Measurements from ENCODE around the gene LPP.
A peak's percentile ranks its signal among the peaks of the same experiment; 100 is the strongest.

The LPP gene

DNA sequence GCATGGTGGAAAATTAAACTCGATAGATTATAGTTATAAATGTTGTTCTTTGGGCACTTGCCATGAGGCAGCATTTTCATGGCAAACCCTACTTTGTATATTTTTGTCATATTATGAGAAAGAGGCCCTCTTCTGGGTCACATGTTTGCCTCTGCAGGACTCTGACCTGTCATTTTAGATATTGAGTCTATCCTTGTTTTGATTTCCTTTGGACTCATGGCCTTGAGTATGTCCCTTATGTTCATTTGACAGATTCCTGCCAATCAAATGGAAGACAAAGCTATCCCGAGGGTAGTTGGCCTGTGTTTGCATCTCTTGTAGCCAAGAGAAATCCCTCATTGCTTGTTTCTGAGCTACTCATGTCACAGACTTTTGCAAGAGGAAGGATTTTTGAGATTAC is 226.3 kb downstream of the LPP start:
- DNase-seq, result no peak

GRCh38 chr3:188380722-188381121 is 226.8 kb downstream of the LPP start:
- DNase-seq, result no peak

DNA sequence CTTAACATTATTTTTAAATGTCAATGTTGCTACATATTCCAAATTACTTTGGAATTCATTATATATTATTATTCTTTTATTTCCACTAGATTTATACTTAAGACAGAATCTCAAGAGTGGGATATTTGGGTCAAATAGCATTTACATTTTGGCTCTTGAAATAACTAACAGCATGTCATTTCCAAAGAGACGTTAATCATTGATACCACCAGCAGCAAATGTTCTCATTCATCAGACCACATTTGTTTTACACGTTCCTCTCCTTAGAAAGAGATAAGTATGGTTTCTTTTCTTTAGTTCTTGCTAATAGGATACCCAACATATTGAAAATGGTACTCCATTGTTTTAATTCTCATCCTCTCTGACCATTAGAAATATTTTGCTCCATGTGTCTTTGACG is 229.8 kb downstream of the LPP start:
- no peak for DNase-seq

DNA sequence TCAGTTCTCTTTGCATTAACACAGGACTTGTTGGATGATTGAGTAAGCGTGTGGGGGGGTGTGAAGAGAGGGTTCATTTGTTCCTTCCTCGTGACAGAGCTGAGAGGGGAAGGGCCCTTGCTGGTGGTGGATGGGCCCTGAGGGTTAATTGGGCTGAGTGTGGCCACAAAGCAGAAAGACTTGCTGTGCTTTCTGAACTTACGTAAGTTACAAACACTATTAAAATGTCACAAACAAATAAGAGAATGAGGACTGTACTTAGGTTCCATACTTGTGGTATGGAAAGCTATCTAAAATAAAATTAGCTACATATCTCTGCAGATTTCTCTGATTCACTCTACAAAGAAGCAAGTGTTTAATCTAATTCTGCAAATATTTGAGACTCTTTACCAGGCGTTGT is 231.3 kb downstream of the LPP start:
- no peak for DNase-seq

DNA sequence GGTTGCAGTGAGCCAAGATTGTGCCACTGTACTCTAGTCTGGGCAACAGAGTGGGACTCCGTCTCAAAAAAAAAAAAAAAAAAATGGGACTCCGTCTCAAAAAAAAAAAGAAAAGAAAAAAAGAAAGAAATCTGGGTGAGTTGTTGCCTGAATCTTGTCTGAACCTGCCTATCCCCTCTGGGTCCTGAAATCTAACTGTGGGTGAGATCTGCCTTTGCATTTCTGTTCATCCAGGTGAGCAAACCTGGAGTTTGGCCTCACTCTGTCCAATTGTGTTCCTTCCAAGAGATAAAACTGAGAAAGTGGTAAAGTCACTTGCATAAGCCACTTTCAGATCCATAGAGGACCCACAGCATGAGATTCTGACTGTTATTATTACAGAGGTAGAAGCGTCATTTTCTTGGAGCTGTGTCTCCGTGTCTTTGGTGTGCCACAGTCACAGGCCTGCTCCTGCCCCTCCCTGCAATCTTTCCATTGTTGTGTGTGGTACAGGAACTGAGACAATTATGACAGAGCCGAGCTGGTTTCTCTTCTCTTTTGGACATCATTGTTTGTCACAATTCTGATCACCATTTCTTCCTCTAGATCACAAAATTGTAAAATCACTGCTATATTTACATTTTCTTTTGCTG is 235.9 kb downstream of the LPP start:
- no peak for DNase-seq

DNA sequence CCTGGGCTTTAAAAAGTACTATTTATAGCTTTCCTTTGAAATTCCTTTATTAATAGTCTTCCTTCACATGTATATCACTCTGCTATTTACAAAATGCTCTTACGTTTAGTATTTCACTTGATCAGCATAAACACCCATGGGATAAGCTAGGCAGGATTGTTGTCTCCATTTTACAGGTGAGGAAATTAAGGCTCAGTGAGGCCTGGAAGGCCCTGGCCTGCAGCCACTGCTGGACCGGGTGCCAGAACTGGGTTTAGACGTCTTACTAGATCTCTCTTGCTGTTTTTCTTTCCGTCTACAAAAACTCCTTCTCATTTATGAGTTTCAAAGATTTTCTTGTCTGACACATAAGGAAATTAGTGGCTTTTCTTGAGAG is 236.4 kb downstream of the LPP start:
- DNase-seq, result no peak

- no peak for DNase-seq
These were observed 237.0 kb downstream of the LPP start for GRCh38 chr3:188390775-188391443.

GRCh38 chr3:188391592-188391991 is 237.6 kb downstream of the LPP start:
- no peak for DNase-seq

DNA sequence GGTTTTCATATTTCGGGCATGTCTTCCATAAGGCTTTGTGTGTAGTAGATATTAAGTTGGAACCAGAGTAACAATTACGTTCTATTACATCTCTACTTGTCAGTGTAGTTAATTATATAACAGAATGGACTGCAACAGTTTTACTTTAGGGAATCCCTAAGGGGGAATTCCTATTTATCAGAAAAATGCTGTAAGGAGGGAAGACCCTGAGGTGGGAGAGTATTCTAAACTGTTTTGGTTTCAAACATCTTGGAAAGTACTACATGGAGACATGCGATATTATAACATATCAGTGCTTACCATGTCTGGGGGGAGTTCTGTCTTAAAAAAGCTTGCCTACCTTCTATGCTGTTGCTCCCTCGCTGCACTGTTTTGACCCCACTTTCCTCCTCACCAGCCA is 238.1 kb downstream of the LPP start:
- no peak for DNase-seq

DNA sequence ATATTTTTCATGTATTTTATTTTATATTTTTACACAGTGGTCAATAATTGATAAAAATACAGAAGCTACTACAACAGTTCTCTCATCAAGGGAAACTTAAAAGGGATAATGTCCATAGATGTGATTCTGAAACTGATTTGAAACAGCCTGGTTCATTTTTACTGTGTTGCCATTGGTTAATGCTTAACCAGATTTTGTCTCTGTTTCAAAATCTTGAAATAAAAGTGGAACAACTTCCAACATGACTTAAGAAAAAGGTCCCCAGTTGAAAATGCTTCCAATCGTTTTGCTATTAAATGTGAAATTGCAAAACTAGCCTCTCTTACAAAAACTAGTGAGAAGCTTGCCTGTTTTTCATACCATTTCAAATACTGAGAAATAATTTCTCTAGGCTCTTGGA is 240.7 kb downstream of the LPP start:
- DNase-seq, result no peak

DNA sequence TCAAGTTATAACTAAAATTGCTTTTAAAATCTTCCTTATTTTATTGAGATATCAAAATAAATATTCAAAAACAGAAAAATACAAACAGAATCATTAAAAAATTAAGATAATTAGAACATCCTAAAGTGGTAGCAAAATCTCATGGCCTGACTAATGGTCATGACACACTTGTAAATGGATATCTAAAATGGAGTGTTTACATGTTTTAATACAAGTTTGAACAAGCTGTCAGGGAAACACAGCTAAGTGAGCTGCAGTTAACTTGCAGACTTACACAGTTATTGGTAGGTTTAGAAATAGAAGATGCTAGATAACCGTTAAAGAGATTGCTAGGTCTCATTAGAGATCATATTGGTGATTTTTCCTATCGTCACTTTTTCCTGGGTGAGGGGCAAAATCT is 242.3 kb downstream of the LPP start:
- DNase-seq, result no peak

- DNase-seq, result no peak
These were observed 242.9 kb downstream of the LPP start for GRCh38 chr3:188396900-188397299.

- DNase-seq, result no peak
These were observed 244.1 kb downstream of the LPP start for GRCh38 chr3:188397766-188398705.

DNA sequence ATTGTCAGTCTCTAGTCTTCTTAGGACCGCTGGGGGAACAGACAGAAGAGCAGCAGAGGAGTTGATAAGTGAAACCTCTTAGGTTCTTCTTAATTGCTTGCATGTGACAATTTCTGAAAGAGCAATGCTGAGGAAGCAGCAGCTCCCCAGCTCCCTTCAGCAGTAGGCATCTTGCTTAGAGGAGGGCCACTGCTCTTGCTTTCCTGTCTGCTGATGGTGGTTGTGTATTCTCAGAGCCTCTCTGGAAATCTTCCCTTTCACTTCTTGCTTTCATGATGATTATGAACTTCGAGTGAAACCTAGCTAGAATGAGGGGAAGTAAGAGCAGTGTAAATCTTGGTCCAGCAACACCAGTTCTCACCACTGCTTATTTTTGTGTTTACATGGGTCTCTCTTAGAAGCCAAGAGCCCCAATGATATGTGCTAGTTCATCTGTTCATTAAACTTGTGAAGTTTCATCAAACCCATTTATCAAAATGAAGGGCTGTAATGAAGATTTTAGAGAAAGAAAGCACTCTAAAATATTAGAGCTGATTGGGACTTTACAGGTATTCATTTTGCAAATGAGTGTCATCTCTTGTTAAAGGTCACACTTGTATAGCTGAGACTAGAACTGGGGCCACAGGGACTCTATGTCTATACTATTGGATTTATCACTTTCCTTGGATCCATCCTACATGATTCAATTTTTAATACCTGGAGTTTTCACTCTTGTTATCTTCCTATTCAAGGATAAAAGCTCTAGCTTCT is 246.7 kb downstream of the LPP start:
- DNase-seq, result peak; percentile 5

GRCh38 chr3:188401244-188401993 is 247.5 kb downstream of the LPP start:
- DNase-seq, result no peak

DNA sequence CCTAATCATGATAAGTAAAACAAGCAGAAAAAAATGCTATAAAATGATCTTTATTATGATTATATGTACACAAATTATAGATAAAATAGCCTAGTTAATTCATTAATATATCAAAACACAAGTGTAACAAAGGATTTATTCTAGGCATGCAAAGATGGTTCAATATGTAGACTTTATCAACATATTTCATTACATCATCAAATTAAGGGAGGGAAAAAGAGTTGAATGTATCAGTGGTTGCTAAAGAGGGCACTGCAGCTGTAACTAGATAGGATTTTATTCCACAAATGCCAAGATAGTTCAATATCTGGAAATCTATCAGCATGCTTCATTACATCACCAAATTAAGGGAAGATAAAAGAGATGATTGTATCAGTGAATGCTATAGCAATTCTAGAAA is 248.3 kb downstream of the LPP start:
- no peak for DNase-seq

DNA sequence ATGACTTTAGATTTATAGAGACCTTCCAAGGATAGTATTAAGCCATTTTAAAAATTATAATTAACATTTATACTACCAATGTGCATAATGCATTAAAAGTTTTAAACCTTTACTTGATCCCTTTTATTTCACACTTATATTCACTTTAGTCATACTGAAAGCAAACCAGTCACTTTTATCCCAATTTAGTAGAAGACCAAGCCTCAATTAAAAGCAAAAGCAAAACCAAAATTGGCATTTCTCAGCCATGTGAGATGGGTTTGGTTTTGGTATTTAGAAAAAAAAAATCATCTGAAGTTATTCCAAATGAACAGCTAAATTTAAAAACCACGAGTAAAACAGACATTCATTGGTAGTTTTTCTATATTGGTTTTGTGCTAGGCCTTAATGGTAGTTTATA is 249.4 kb downstream of the LPP start:
- DNase-seq, result no peak

GRCh38 chr3:188404124-188404523 is 250.2 kb downstream of the LPP start:
- DNase-seq, result no peak

GRCh38 chr3:188404701-188405100 is 250.7 kb downstream of the LPP start:
- DNase-seq, result no peak

DNA sequence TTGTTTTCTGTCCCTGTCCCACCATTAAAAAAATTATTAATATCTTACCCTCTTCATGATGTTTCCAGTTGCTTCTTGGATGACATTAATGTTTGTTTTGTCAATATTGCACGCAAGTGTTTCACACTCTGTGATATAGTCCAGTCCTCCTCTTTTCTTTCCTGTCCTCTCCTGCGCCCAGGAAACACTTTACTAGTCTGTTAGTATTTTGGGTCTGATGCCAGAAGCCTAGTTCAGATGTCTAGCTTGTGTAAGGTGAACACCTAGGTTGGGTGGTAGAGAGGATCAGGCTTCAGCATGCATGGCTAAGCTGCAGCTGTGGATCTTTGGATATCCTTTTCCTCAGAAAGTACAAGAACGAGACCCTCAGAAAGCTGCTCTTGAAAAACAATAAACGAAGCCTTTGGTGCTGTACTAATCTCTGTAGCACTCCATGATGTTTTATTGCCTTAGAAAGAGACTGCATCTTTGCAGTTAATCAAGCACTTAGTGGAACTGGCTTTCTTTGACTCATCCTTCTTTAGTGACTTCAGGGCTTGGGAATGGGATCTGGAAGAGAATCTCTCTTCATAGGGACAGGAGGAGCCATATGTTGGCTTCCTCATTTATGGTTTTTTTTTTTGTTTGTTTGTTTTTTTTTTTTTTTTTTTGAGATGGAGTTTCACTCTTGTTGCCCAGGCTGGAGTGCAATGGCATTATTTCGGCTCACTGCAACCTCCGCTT is 253.4 kb downstream of the LPP start:
- no peak for DNase-seq

DNA sequence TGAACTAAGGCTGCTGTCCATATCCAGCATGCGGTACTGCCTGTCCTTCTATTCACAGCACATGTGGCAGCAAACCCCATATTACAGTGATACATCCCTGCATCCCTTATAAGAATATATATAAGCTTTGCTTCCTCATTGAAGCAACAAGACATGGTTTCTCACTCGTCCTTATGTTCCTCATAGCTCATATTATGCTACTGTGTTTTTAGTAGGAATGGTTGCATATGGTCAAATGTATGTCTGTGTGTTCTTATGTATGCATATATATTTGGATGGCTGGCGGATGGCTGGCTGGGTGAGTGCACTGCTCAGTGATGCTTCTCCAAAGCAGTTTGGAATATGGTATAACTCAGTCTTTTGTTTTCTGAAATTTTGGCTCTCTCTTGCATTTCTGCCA is 254.9 kb downstream of the LPP start:
- DNase-seq, result no peak

- no peak for DNase-seq
These were observed 257.8 kb downstream of the LPP start for GRCh38 chr3:188411750-188412149.
